NCI-H526 (cell line): Measurements from ENCODE around the gene DUSP9.
"Not testable (repeated sequence)": the region's sequence is repeated elsewhere in the genome, so short reads cannot be mapped to it uniquely, and the experiment has no call there.

Experiments
- DNase-seq, 2 experiments: peaks; one replicate each; lab custom pipeline; 2025; lab: John Stamatoyannopoulos, UW

DUSP9 gene

GRCh38 chrX:153671589-153672530 lies 24.9 kb downstream of the DUSP9 start:
- DNase-seq = no peak

DNA sequence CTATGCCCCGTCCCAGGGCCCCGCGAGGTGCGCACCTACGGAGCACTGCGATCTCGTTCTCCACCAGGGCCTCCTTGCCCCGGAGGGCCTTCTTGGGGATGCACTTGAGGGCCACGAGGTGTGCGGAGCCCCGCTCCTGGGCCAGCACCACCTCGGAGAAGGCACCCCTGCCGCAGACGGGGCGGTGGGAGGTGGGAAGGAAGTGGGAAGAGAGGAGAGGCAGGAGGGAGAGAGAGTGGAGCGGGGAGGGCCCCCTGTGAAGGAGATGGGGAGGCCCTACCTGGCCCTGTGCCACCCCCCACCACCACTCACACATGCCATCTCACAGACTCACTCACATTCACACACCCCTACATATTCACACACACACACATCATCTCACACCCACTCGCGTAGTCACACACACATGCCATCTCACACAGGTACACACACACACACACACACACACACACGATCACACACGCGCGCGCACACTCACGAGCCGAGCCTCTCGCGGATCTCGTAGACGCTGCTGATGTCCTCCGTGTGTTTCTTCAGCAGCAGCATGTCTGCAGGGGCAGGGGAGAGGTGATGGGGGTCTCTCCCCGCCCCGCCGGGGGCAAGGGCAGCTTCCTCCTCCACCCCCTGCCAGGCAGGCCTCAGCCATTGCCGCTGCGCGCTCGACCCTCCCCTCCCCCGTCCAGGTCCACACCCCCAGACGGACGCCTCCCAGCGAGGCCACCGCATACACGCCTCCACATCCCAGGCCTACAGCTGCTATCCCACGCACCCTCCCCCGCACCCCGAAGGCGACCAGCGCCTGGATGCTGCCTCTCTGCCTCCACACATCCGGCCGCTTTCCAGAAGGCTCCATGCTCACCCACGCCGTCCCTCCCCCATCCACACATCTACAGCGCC lies 25.8 kb downstream of the DUSP9 start:
- DNase-seq = no peak

GRCh38 chrX:153673428-153674218 lies 26.6 kb downstream of the DUSP9 start, which contains the start of gene PNCK:
TSS of gene PNCK (minus strand) at chrX:153673813. CDS start at chrX:153673076, 737 bp downstream.
- peak in 1 of 2 experiments; percentile 56 for DNase-seq

DNA sequence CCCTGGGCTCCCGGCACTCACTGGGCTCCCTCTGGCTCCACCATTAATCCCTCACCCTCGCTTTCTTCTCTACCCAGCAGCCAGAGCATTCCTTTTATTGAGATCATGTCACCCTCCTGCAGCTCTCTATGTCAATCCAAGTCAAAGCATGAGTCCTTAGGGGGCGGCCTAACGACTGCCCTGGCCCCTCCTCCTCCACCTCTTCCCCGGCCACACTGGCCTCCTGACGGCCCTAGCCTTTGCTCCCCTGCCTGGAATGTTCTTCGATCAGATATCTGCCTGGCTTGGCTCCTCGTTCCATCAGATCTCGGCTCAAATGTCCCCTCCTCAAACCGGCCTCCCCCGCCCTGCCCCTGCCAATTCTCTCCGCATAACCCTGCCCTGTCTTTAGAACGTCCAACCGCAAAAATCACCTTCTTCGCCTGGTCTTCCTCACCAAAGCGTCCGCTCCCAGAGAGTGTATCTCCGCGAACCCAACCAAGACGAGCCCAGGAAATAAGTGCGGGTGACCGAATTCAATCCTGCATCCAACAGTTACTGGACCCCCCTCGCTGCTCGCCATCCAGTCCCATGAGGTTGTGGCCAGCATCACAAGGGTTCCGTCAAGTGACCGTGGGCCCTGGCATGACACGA lies 27.3 kb downstream of the DUSP9 start:
- DNase-seq = no peak

- no peak for DNase-seq
These were observed 34.2 kb downstream of the DUSP9 start for GRCh38 chrX:153681175-153681574.

GRCh38 chrX:153683486-153683885 lies 36.5 kb downstream of the DUSP9 start:
- DNase-seq = not testable (repeated sequence)

GRCh38 chrX:153684467-153685155 lies 37.6 kb downstream of the DUSP9 start:
- DNase-seq = no peak

GRCh38 chrX:153685156-153685536 lies 38.1 kb downstream of the DUSP9 start:
- no peak for DNase-seq

GRCh38 chrX:153685751-153686696 lies 39.0 kb downstream of the DUSP9 start:
- DNase-seq = no peak

GRCh38 chrX:153686711-153687110 lies 39.7 kb downstream of the DUSP9 start:
- DNase-seq = no peak

- peak; percentile 50 to 79 for DNase-seq
These were observed 40.4 kb downstream of the DUSP9 start, which contains the start of gene SLC6A8 for GRCh38 chrX:153687121-153688039. TSS of gene SLC6A8 (plus strand) at chrX:153687926. CDS start at chrX:153688575, 649 bp downstream.

DNA sequence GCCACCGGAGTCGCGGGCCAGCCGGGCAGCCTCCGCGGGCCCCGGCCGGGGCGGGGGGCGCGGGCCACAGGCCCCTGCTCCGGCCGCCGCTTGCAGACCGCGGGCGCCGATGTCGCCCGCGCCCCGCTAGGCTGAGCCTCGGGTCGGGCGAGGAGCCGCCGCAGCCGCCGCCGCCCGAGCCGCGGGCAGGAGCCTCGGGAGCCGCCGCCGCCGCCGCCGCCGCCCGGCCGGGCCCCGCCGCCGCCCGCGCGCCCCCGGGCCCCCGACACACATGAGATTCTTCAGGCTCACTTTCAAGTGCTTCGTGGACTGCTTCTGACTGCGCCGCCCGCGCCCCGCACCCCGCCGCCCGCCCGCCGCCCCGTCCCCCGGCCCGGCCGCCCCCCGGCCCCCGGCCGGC lies 41.1 kb downstream of the DUSP9 start:
- no peak for DNase-seq

DNA sequence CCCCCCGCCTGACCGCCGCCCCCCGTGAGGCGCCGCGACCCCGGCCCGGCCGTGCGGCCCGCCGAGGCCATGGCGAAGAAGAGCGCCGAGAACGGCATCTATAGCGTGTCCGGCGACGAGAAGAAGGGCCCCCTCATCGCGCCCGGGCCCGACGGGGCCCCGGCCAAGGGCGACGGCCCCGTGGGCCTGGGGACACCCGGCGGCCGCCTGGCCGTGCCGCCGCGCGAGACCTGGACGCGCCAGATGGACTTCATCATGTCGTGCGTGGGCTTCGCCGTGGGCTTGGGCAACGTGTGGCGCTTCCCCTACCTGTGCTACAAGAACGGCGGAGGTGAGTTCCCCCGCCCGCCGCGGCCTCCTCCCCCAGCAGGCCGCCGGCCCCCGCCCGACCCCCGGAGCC lies 41.5 kb downstream of the DUSP9 start:
- DNase-seq = peak in 1 of 2 experiments; percentile 45

DNA sequence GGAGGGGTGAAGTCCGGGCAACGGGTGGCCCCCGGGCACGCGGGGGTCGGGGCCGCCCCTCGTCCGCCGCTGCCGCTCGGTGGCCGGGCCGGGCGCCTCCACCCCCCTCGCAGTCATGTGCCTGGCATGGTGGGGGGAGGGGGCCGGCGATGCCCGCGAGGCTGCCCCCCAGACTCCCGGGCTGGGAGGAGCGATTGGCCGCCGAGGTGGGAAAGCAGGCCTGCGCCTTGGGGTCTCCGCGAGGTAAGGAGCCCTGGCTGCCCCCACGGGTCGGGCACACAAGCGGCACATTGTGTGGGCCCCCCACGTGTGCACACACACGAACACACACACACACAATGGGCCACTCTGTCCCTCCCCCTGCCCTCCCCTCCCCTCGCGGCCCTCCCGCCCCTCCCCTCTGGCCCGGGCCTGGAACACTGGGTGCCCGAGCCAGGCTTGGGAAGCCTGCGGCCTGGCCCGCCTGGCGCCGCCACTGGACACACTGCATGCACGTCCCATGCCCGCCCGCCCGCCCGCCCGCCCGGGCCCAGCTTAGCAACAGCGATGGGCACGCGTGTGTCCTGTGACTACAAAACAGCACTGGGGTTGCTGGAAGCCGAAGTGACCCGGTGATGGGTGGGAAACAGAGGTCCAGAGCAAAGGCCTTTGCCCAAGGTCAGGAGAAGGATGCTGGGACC lies 42.0 kb downstream of the DUSP9 start:
- DNase-seq = peak in 1 of 2 experiments; percentile 61

DNA sequence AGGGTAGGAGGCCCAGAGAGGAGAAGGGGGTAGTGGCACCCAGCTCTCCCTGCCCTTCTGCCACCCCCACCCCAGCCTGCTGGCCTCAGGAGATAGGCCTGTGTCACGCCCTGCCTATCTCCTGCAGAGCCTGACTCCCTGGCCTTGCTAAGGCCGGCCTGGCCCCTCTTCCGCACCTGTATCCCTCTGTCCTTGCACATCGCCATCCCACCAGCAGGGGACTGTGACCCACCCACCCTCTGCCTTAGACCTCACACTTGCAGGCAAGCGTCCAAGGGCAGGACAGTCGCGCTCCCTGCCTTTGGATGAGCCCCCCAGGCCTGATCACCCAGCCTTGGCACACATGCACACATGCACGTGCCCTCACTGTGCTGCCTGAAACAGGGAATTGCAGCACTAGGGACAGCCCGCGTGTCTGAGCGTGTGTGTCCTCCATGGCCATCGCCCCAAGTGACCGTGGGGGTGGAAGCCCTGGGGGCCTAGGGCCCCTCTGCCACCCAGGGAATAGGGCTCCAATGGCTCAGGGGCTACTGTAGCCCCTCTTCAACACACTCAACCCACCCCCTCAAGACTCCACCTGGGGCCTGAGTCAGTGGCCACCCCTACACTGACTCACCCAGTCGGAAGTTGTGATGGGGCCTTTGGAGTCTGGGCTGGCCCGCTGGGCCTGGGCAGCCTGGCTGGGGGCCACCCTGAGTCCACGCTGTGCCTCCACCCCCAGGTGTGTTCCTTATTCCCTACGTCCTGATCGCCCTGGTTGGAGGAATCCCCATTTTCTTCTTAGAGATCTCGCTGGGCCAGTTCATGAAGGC lies 42.9 kb downstream of the DUSP9 start:
- DNase-seq = peak in 1 of 2 experiments; percentile 30

GRCh38 chrX:153690466-153690865 lies 43.5 kb downstream of the DUSP9 start:
- DNase-seq = no peak
